IPS DF 19.7 (cell line): ENCODE results near the gene C2orf49.

Source experiments
- DNase-seq: peaks from one replicate; pipeline ENCODE4 v3.0.0-alpha.2; 2013; ENCODE audit warnings: low read depth, low spot score

C2orf49 gene

GRCh38 chr2:105361102-105361889, 24.0 kb downstream of the C2orf49 start:
- no peak for DNase-seq

- DNase-seq, result no peak
Observed at GRCh38 chr2:105362862-105363591, 25.7 kb downstream of the C2orf49 start.

GRCh38 chr2:105364436-105365139, 27.2 kb downstream of the C2orf49 start:
- no peak for DNase-seq

- DNase-seq, result no peak
Observed at GRCh38 chr2:105365206-105365605, 27.9 kb downstream of the C2orf49 start.

- DNase-seq, result no peak
Observed at GRCh38 chr2:105368759-105369408, 31.5 kb downstream of the C2orf49 start.

- peak; percentile 57 for DNase-seq
Observed at GRCh38 chr2:105369777-105370690, 32.7 kb downstream of the C2orf49 start.

- no peak for DNase-seq
Observed at GRCh38 chr2:105371156-105371555, 33.8 kb downstream of the C2orf49 start.

- DNase-seq, result no peak
Observed at GRCh38 chr2:105371810-105372209, 34.5 kb downstream of the C2orf49 start.

- no peak for DNase-seq
Observed at GRCh38 chr2:105373344-105373781, 36.0 kb downstream of the C2orf49 start.

GRCh38 chr2:105373895-105374401, 36.6 kb downstream of the C2orf49 start:
- no peak for DNase-seq

GRCh38 chr2:105375001-105375561, 37.7 kb downstream of the C2orf49 start:
- DNase-seq, result no peak

GRCh38 chr2:105376010-105376409, 38.7 kb downstream of the C2orf49 start:
- no peak for DNase-seq

GRCh38 chr2:105376789-105377240, 39.5 kb downstream of the C2orf49 start:
- no peak for DNase-seq

GRCh38 chr2:105377871-105378270, 40.5 kb downstream of the C2orf49 start:
- DNase-seq, result no peak

GRCh38 chr2:105378276-105378840, 41.0 kb downstream of the C2orf49 start:
- no peak for DNase-seq

- DNase-seq, result no peak
Observed at GRCh38 chr2:105378921-105379383, 41.6 kb downstream of the C2orf49 start.

- DNase-seq, result no peak
Observed at GRCh38 chr2:105379741-105380186, 42.4 kb downstream of the C2orf49 start.

- no peak for DNase-seq
Observed at GRCh38 chr2:105380432-105381100, 43.2 kb downstream of the C2orf49 start.

- no peak for DNase-seq
Observed at GRCh38 chr2:105381101-105381668, 43.8 kb downstream of the C2orf49 start.
